ENCODE data around the gene ACOX1. TPM values are rescaled to one million over a fixed set of nuclear protein-coding genes. Genes with fewer than 3 reads are reported as not detected.

ACOX1 gene
- total RNA-seq, 4 donors from 2014 or later: 11.2 to 70.0 (median 42.0) TPM

GRCh38 chr17:75897160-75898019 lies 81.6 kb downstream of the ACOX1 start:
- no peaks in the 10 kb centered on the region for H3K9me3 ChIP-seq
- peak overlapping the region; percentile 70 to 89 for H3K4me3 ChIP-seq
- intact Hi-C loops (cut with DNase I; ENCODE audit: low total_unique reads): loop anchor here (10.0 kb wide), 1 partner anchor 53 kb away; the partner anchor contains the start of gene UNC13D
- H3K27me3 ChIP-seq: no peaks in the 10 kb centered on the region
- H3K4me1 ChIP-seq: peaks cover 0 to 13% of the 10 kb centered on the region in 2 donors
- no peaks in the 10 kb centered on the region for H3K36me3 ChIP-seq
- peak overlapping the region; percentile 92 to 93 for H3K27ac ChIP-seq
- no peak for TF ChIP-seq CTCF (IDR thresholded peaks at IDR 0.05)
- TF ChIP-seq POLR2A (IDR thresholded peaks at IDR 0.05): no peak
- peak; percentile 52 to 56 for DNase-seq

- TF ChIP-seq POLR2A (IDR thresholded peaks at IDR 0.05) (peak; percentile 61 to 89), CTCF (IDR thresholded peaks at IDR 0.05) (peak; percentile 35 to 79 (median 64))
- H3K4me3 ChIP-seq: peak within 1 kb of the TSS; percentile 70 to 89
- peaks cover 0 to 13% of the 10 kb centered on the region in 2 donors for H3K4me1 ChIP-seq
- H3K9me3 ChIP-seq: no peaks in the 10 kb centered on the region
- H3K27me3 ChIP-seq: no peaks in the 10 kb centered on the region
- H3K36me3 ChIP-seq: no peaks in the 10 kb centered on the region
- peak; percentile 84 to 88 for DNase-seq
- H3K27ac ChIP-seq: peak within 1 kb of the TSS; percentile 92 to 93
- intact Hi-C loops (cut with DNase I; ENCODE audit: low total_unique reads): loop anchor here (10.0 kb wide), 1 partner anchor 52 kb away; the partner anchor contains the start of gene UNC13D
These were observed 82.4 kb downstream of the ACOX1 start, which contains the start of gene TRIM65 for GRCh38 chr17:75896415-75897159. Gene TRIM65, minus strand, starts transcription at chr17:75896951. Its CDS starts 14 bp downstream, at chr17:75896937.

GRCh38 chr17:75895370-75896155 lies 83.4 kb downstream of the ACOX1 start:
- H3K4me3 ChIP-seq: peak overlapping the region; percentile 70 to 89
- H3K4me1 ChIP-seq: peaks cover 0 to 13% of the 10 kb centered on the region in 2 donors
- H3K36me3 ChIP-seq: no peaks in the 10 kb centered on the region
- H3K27ac ChIP-seq: peak overlapping the region; percentile 92 to 93
- H3K27me3 ChIP-seq: no peaks in the 10 kb centered on the region
- no peaks in the 10 kb centered on the region for H3K9me3 ChIP-seq
- peak in 1 of 2 donors; percentile 35 for DNase-seq
- intact Hi-C loops (cut with DNase I; ENCODE audit: low total_unique reads): loop anchor here (10.0 kb wide), 1 partner anchor 51 kb away; the partner anchor contains the start of gene UNC13D
- TF ChIP-seq CTCF (IDR thresholded peaks at IDR 0.05) (peak in 2 of 4 experiments; percentile 20 to 38), POLR2A (IDR thresholded peaks at IDR 0.05) (no peak)

GRCh38 chr17:75894049-75894733 lies 84.8 kb downstream of the ACOX1 start:
- H3K27ac ChIP-seq: peak overlapping the region; percentile 92 to 93
- no peaks in the 10 kb centered on the region for H3K36me3 ChIP-seq

More at GRCh38 chr17:75894049-75894733, 84.8 kb downstream of the ACOX1 start:
- Histone ChIP-seq H3K4me1 (peaks cover 0 to 13% of the 10 kb centered on the region in 2 donors), H3K9me3 (no peaks in the 10 kb centered on the region), H3K27me3 (no peaks in the 10 kb centered on the region), H3K4me3 (no peak overlapping the region)
- TF ChIP-seq POLR2A (IDR thresholded peaks at IDR 0.05) (no peak), CTCF (IDR thresholded peaks at IDR 0.05) (no peak)
- DNase-seq: peak in 1 of 2 donors; percentile 55
- intact Hi-C loops (cut with DNase I; ENCODE audit: low total_unique reads): loop anchor here (10.0 kb wide), 1 partner anchor 49 kb away; the partner anchor contains the start of gene UNC13D
